T1000 (cell line): Measurements from ENCODE around the gene PKNOX2.

Experiments
- DNase-seq: peaks from one replicate; lab custom pipeline; 2025; ENCODE audit warnings: mixed read lengths; lab: John Stamatoyannopoulos, UW

PKNOX2 gene

GRCh38 chr11:125382314-125382791 lies 217.8 kb downstream of the PKNOX2 start:
- DNase-seq: no peak

GRCh38 chr11:125382822-125383221 lies 218.3 kb downstream of the PKNOX2 start:
- no peak for DNase-seq

DNA sequence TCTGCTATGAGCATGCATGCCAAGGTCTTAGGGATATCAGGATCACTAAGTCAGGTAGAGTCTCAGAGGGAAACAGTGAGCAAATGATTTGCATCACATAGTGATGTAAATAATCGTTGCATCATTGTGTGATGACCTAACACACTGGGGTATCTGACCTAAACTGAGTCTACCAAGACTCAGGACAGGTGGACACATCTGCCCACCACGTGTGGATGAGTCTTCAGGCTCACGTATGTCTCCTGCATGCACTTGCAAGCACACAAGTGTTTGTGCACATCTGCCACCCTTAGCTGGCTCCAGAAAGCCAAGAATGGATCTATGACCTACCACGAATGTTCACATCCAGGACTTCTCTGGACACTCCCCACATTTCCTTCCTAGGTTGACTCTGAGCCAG lies 220.3 kb downstream of the PKNOX2 start:
- no peak for DNase-seq

DNA sequence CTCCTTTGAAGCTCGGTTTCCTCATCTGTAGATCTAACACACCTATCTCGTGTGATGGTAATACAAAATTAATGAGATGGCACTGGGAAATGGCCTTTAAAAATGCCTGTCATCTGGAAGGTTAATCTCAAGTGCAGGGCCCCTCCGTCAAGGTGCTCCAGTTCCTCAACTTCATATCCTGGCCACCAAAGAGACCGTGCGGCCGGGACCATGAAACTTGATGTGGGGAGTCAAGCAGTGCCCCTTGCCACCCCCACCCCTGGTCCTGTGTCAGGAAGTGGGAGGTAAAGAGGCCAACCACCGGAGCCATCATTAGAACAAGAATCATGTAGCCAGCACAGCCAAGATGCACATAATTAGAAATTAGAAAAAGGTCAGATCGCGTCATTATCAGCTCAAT lies 223.3 kb downstream of the PKNOX2 start:
- no peak for DNase-seq

DNA sequence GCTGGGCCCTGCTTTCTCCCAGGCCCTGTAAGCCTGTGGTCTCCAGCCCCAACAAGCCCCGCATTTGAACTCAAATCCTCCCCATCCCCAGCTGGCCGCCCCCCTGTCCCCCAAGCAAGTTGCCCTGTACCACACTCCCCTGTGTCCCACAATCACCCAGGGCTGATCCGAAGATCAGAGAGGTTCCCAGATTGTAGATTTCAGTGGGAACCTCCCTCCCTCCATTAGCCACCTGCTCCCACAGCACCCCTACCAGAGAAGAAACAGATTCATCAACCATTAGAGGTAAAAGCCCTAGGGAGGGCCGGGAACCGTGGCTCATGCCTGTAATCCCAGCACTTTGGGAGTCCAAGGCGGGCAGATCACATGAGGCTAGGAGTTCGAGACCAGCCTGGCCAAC lies 224.1 kb downstream of the PKNOX2 start:
- no peak for DNase-seq

GRCh38 chr11:125389339-125390166 lies 225.0 kb downstream of the PKNOX2 start:
- DNase-seq: no peak

DNA sequence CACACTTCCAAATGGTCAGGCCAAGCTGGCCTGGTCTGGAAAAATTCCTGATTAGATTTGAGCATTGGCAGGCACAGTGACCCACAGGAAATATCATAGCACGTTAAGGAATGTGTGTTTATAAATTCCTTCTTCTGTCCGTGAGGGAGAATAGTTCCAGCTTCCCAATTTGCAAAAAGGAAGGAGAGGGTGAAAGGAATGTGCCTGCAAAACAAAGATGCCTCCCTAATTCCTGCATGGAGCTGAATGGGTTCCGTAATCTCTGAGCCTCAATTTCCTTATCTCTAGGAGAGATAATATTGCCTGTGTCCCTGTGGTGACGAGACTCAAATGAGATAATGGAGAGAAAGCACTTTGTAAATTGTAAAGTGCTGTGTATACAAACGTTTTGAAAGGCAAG lies 226.4 kb downstream of the PKNOX2 start:
- DNase-seq: no peak

DNA sequence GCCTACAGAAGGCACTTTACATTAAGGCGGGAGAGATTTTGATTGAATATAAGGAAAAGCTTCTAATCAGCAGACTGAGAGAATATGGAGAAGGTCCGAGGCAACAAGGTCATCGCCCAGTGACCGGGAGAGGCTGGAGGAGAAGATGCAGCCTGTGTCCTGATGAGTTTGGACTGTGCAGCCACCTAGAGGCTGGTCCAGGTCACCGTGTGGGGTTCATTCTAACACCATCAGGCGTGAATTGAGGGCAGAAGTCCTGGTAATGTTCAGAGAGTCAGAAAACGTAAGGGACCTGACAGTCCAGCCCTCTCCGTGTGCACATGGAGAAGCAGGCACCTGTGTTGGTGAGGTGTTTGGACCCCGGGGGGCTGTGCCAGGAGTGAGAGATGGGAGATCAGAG lies 228.8 kb downstream of the PKNOX2 start:
- DNase-seq: no peak

GRCh38 chr11:125394296-125394695 lies 229.7 kb downstream of the PKNOX2 start:
- no peak for DNase-seq

DNA sequence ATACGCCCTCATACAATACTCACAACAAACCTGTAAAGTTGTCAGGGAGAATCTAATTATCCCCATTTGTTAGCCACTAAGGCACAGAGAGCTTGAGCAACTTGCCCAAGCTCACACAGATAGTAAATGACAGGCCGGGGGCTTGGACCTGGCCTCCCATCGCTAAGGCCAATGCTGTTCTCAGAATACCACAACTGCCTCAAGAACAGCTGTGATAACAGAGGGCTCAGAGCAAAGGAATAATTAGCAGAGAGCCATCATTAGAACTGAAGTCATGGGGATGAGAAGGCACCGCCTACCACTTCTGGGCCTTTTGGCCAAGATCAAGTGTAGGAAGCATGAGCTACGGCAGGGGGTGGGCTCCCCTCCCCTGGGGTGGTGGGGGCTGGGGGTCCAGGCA lies 232.9 kb downstream of the PKNOX2 start:
- no peak for DNase-seq

GRCh38 chr11:125398475-125398874 lies 233.9 kb downstream of the PKNOX2 start:
- no peak for DNase-seq

GRCh38 chr11:125398994-125399640 lies 234.6 kb downstream of the PKNOX2 start:
- no peak for DNase-seq

- no peak for DNase-seq
Observed at GRCh38 chr11:125399945-125400344, 235.4 kb downstream of the PKNOX2 start.

DNA sequence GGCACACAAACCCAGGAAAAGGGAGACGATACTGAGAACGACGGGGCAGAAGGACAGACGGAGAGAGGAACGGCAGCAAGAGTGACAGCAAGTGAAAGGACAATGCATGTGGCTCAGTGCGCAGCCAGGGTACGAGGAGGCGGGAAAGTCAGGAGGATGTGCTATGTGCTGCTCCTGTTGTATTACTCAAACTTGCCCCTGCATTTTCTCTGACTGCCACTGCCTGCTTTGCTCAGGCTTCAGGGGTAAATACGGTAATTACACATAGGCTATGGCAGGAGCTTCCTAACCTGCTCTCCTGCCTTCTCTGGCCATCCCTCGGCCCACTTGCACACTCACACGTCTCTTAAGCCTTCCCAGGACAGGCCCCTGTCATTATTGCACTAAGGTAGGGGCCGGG lies 236.7 kb downstream of the PKNOX2 start:
- DNase-seq: no peak

DNA sequence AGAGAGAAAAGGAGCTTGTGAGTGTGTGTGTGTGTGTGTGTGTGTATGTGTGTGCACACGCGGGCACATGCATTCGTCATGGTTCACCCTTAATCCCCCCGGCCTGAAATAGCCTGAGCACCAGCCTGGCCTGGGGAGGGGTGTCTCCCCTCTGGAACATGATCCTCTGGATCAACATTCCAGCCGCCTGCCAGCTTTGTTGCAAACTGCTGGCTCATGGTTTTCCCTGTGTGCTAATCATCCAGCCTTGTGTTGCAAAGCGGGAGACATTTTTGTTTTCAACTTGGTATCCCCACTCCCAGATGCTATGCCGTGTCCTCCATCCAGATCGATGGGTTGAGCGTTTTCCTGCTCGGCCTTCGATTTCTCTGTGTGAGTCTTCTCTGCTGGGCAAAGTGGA lies 237.2 kb downstream of the PKNOX2 start:
- DNase-seq: no peak

GRCh38 chr11:125402435-125402834 lies 237.9 kb downstream of the PKNOX2 start:
- DNase-seq: no peak

- no peak for DNase-seq
Observed at GRCh38 chr11:125404157-125404810, 239.7 kb downstream of the PKNOX2 start.

GRCh38 chr11:125404811-125405790 lies 240.6 kb downstream of the PKNOX2 start:
- DNase-seq: peak; percentile 14

DNA sequence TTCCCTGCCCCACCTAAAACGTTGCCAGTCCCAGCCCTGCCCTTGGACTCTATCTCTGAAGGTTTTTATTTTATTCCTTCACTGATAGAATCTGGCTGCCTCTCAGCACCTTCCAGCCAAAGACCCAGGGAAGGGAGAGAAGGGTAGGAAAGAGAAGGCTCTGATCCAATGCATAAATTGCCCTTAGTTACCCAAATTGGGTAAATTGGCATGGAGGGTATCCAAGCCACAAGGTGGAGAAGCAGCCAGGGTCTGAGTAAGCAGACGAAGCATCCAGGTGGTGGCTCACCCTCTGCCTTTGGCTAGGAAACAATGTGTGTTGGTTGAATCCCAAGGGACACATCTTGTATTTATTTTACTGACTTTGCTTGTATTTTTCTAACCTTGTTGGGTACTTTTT lies 242.5 kb downstream of the PKNOX2 start:
- DNase-seq: no peak

- no peak for DNase-seq
Observed at GRCh38 chr11:125408311-125408711, 243.8 kb downstream of the PKNOX2 start.

DNA sequence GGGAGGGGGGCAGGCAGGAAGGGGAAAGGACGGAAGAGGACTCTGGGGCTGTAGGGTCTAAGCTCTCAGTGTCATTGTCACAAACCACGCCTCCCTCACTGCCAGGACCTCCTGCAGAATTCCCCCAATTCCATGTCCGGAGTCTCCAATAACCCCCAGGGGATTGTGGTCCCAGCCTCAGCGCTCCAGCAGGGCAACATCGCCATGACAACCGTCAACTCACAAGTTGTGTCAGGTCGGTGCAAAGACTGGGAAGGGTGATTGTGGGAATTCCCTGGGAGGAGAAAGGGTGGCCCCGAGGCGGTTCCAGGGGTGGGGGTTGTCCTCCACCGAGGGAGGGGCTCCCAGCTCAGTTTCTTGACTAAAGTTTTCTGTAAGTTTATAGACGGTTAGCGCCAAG lies 245.5 kb downstream of the PKNOX2 start:
- DNase-seq: peak; percentile 38

DNA sequence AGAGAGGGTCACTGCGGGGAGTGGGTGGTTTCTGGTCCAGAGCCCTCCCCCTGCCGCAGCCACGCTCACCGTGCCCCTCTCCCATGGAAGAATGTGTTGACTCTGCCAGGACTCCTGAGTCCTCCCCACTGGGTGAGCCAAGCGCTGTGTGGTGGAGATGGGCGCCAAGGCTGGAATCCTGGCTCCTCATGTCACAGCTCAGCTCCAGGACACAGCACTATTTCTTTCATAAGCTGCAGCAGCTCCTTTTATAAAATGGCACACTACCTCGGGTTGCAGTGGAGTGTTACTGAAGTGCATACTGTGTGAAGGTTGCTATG lies 247.6 kb downstream of the PKNOX2 start:
- DNase-seq: no peak
